ENCODE measurements around the gene TRRAP. TPM values are rescaled to one million over a fixed set of nuclear protein-coding genes. Genes with fewer than 3 reads are reported as not detected.

Gene TRRAP
- total and polyA plus RNA-seq, 2 of the 8 experiments (the other 6 are each of a cell fraction or from before 2014, with no cell fraction given), result 21.7 to 48.6 TPM

- TF ChIP-seq, protein P1, sequence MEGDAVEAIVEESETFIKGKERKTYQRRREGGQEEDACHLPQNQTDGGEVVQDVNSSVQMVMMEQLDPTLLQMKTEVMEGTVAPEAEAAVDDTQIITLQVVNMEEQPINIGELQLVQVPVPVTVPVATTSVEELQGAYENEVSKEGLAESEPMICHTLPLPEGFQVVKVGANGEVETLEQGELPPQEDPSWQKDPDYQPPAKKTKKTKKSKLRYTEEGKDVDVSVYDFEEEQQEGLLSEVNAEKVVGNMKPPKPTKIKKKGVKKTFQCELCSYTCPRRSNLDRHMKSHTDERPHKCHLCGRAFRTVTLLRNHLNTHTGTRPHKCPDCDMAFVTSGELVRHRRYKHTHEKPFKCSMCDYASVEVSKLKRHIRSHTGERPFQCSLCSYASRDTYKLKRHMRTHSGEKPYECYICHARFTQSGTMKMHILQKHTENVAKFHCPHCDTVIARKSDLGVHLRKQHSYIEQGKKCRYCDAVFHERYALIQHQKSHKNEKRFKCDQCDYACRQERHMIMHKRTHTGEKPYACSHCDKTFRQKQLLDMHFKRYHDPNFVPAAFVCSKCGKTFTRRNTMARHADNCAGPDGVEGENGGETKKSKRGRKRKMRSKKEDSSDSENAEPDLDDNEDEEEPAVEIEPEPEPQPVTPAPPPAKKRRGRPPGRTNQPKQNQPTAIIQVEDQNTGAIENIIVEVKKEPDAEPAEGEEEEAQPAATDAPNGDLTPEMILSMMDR (IDR thresholded peaks at IDR 0.05; ENCODE audit: control extremely low read depth in 1 of 3, insufficient read depth in 1 of 3, low read depth in 1 of 3, low read length in 3 of 3), result no peak
- TF ChIP-seq, protein P2, sequence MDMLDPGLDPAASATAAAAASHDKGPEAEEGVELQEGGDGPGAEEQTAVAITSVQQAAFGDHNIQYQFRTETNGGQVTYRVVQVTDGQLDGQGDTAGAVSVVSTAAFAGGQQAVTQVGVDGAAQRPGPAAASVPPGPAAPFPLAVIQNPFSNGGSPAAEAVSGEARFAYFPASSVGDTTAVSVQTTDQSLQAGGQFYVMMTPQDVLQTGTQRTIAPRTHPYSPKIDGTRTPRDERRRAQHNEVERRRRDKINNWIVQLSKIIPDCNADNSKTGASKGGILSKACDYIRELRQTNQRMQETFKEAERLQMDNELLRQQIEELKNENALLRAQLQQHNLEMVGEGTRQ (IDR thresholded peaks at IDR 0.05; ENCODE audit: low read length), result no peak
- TF ChIP-seq NRF1 (IDR thresholded peaks at IDR 0.05; ENCODE audit: low read depth, low read length), result no peak
- TF ChIP-seq ASH2L (IDR thresholded peaks at IDR 0.05; ENCODE audit: low read length), result no peak
- TF ChIP-seq SP4 (IDR thresholded peaks at IDR 0.05; ENCODE audit: low read length), result no peak
Observed at GRCh38 chr7:98998821-98999725, 120.7 kb downstream of the TRRAP start (continued).

Data from H1 (cell line).